Gastroesophageal sphincter (tissue), 3 donors: ENCODE measurements around the gene TMTC3.

Experiments
- EP300 ChIP-seq: sonication (generic); formaldehyde crosslinking; IDR thresholded peaks from one replicate; pipeline ENCODE4 v1.6.1; 2017; ENCODE audit warnings: antibody characterized with exemption, mild to moderate bottlenecking
- POLR2A ChIP-seq, 2 donors: fragments of 450-650 bp; IDR thresholded peaks; one replicate each; pipeline ENCODE4 v1.6.1; 2017; ENCODE audit warnings: antibody characterized with exemption in 2 of 2, mild to moderate bottlenecking in 2 of 2, moderate library complexity in 1 of 2
- POLR2AphosphoS5 ChIP-seq: sonication (generic); formaldehyde crosslinking; IDR thresholded peaks from one replicate; pipeline ENCODE4 v1.6.1; 2017; ENCODE audit warnings: antibody characterized with exemption
- TF ChIP-seq, protein P1 (sequence below), 4 experiments: fragments of 200-600 bp in 2 of 4; fragments of 450-650 bp in 2 of 4; sonication (generic) in 1 of 4; IDR thresholded peaks; one replicate each; pipeline ENCODE4 v1.5.1; 2017 to 2019; ENCODE audit warnings: antibody characterized with exemption in 4 of 4, mild to moderate bottlenecking in 2 of 4, moderate library complexity in 2 of 4

DNA sequence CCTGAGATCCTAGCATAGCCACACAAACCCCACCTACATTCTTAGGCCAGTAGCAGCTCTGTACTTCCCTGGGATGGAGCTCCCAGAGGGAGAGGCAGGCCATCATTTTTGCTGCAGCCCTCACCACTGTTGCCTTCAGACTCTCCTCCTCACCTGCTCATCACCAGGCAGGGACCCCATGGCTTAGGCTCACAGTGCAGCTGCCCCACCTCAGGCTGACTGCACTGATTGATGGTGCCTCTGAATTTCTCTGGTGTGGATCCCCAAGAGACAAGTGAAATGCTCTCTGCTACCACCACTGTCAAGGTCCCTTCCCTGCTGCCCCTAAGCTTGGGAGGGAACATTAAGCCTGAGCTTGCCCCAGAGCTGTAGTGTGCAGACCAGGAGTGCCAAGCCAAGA, 76.2 kb downstream of the TMTC3 start:
- TF ChIP-seq, protein P1, sequence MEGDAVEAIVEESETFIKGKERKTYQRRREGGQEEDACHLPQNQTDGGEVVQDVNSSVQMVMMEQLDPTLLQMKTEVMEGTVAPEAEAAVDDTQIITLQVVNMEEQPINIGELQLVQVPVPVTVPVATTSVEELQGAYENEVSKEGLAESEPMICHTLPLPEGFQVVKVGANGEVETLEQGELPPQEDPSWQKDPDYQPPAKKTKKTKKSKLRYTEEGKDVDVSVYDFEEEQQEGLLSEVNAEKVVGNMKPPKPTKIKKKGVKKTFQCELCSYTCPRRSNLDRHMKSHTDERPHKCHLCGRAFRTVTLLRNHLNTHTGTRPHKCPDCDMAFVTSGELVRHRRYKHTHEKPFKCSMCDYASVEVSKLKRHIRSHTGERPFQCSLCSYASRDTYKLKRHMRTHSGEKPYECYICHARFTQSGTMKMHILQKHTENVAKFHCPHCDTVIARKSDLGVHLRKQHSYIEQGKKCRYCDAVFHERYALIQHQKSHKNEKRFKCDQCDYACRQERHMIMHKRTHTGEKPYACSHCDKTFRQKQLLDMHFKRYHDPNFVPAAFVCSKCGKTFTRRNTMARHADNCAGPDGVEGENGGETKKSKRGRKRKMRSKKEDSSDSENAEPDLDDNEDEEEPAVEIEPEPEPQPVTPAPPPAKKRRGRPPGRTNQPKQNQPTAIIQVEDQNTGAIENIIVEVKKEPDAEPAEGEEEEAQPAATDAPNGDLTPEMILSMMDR (IDR thresholded peaks at IDR 0.05): no peak
- TF ChIP-seq POLR2A (IDR thresholded peaks at IDR 0.05) (no peak), EP300 (no peak), POLR2AphosphoS5 (no peak)
